Calu3 (cell line): ENCODE results near the gene GPER1. TPM values are rescaled to one million over a fixed set of nuclear protein-coding genes. Genes with fewer than 3 reads are reported as not detected.

Experiments used
- BruUV-seq: library from RNA; stranded (reverse); fragments of 400-500 nt; replicated peaks from 2 replicates; lab custom pipeline; 2021; lab: Mats Ljungman, UMichigan
- CTCF ChIA-PET: fragments of 300-600 bp; sonication (Branson Sonifier 250); formaldehyde crosslinking; loops from one replicate; lab custom pipeline; 2022; ENCODE audit warnings: antibody characterized with exemption; lab: Charles Lee
- DNase-seq: peaks from one replicate; pipeline ENCODE4 v3.0.0; 2022
- H3K27ac Mint-ChIP-seq: one replicate; pipeline ENCODE4 v1.8.0; 2022; ENCODE audit warnings: mixed read lengths; ENCODE audit not compliant: unreplicated experiment
- H3K27me3 Mint-ChIP-seq: one replicate; pipeline ENCODE4 v1.8.0; 2022; ENCODE audit warnings: mixed read lengths; ENCODE audit not compliant: unreplicated experiment
- H3K36me3 Mint-ChIP-seq: one replicate; pipeline ENCODE4 v1.8.0; 2022; ENCODE audit warnings: mild to moderate bottlenecking, moderate library complexity, mixed read lengths; ENCODE audit not compliant: insufficient read depth, unreplicated experiment
- H3K4me1 Mint-ChIP-seq: one replicate; pipeline ENCODE4 v1.8.0; 2022; ENCODE audit warnings: mild to moderate bottlenecking, low read depth, mixed read lengths; ENCODE audit not compliant: unreplicated experiment
- H3K4me3 Mint-ChIP-seq: one replicate; pipeline ENCODE4 v1.8.0; 2022; ENCODE audit warnings: mild to moderate bottlenecking, low read depth, moderate library complexity, mixed read lengths; ENCODE audit not compliant: unreplicated experiment
- H3K9me3 Mint-ChIP-seq: one replicate; pipeline ENCODE4 v1.8.0; 2022; ENCODE audit warnings: low read depth, mixed read lengths; ENCODE audit not compliant: unreplicated experiment
- CTCF ChIP-seq: fragments of 200-600 bp; IDR thresholded peaks from one replicate; pipeline ENCODE4 v1.8.0; 2022; ENCODE audit warnings: antibody characterized with exemption; ENCODE audit not compliant: unreplicated experiment
- intact Hi-C: fragments of 100-400 bp; cut with micrococcal nuclease; formaldehyde crosslinking; loops from one replicate; pipeline ENCODE4 v1.10.0; 2022; ENCODE audit not compliant: unreplicated experiment
- total RNA-seq: library from RNA; stranded (reverse); gene quantifications from 2 replicates; pipeline ENCODE4 v1.2.3, GENCODE V29; 2022

Gene GPER1
- total RNA-seq, 1 experiment from 2014 or later = 0.26 TPM

GRCh38 chr7:1055491-1055955, 32.4 kb upstream of the GPER1 start:
- no peaks in the 10 kb centered on the region for H3K4me1 Mint-ChIP-seq
- H3K9me3 Mint-ChIP-seq = no peaks in the 10 kb centered on the region
- BruUV-seq = no TSS peak
- TF ChIP-seq CTCF = no peak
- H3K4me3 Mint-ChIP-seq = no peak overlapping the region
- intact Hi-C loops = no loop called here
- no peak for DNase-seq
- no peak overlapping the region for H3K27ac Mint-ChIP-seq
- CTCF ChIA-PET = no interaction called here
- peaks cover 11% of the 10 kb centered on the region for H3K36me3 Mint-ChIP-seq
- H3K27me3 Mint-ChIP-seq = no peaks in the 10 kb centered on the region

- no peak overlapping the region for H3K4me3 Mint-ChIP-seq
- no peak overlapping the region for H3K27ac Mint-ChIP-seq
- intact Hi-C loops = no loop called here
- no peak for DNase-seq
- BruUV-seq = no TSS peak
- CTCF ChIA-PET = interaction anchor here (1.5 kb wide), 1 partner anchor 9 kb away, joined by 4 read pairs; no protein-coding TSS in a partner anchor
- H3K36me3 Mint-ChIP-seq = peaks cover 11% of the 10 kb centered on the region
- no peaks in the 10 kb centered on the region for H3K4me1 Mint-ChIP-seq
- TF ChIP-seq CTCF = no peak
- H3K9me3 Mint-ChIP-seq = no peaks in the 10 kb centered on the region
- no peaks in the 10 kb centered on the region for H3K27me3 Mint-ChIP-seq
Observed at GRCh38 chr7:1055956-1056784, 31.7 kb upstream of the GPER1 start.

- intact Hi-C loops = no loop called here
- no peak for DNase-seq
- BruUV-seq = no TSS peak
- H3K4me1 Mint-ChIP-seq = no peaks in the 10 kb centered on the region
- no peak overlapping the region for H3K4me3 Mint-ChIP-seq
- TF ChIP-seq CTCF = no peak
- no peaks in the 10 kb centered on the region for H3K9me3 Mint-ChIP-seq
- H3K27me3 Mint-ChIP-seq = no peaks in the 10 kb centered on the region
- CTCF ChIA-PET = interaction anchor here (1.1 to 1.5 kb wide), 2 partner anchors 9 to 63 kb away, joined by 4 read pairs; no protein-coding TSS in a partner anchor
- H3K36me3 Mint-ChIP-seq = peaks cover 11% of the 10 kb centered on the region
- H3K27ac Mint-ChIP-seq = no peak overlapping the region
Observed at GRCh38 chr7:1056785-1057410, 31.0 kb upstream of the GPER1 start.

GRCh38 chr7:1057416-1058291, 30.3 kb upstream of the GPER1 start:
- Mint-ChIP-seq H3K27ac (no peak overlapping the region), H3K4me3 (no peak overlapping the region), H3K36me3 (peaks cover 11% of the 10 kb centered on the region), H3K9me3 (no peaks in the 10 kb centered on the region), H3K4me1 (no peaks in the 10 kb centered on the region), H3K27me3 (no peaks in the 10 kb centered on the region)
- BruUV-seq = no TSS peak
- DNase-seq = no peak
- intact Hi-C loops = no loop called here
- TF ChIP-seq CTCF = no peak
- CTCF ChIA-PET = interaction anchor here (1.1 to 1.5 kb wide), 2 partner anchors 8 to 64 kb away, joined by 4 read pairs; no protein-coding TSS in a partner anchor
